IMR-90 (cell line): ENCODE data around the gene THRAP3. TPM values are rescaled to one million over a fixed set of nuclear protein-coding genes. Genes with fewer than 3 reads are reported as not detected.

Experiments used
- microRNA-seq, 2 experiments: library from miRNA; stranded (forward) in 1 of 2; unstranded in 1 of 2; fragments of 10-50 nt in 1 of 2; fragments of <30 nt in 1 of 2; gene quantifications in 1 of 2; microRNA quantifications in 1 of 2; one replicate each; pipeline versions ENCODE3 to v1.1.0; 2013 to 2020; ENCODE audit not compliant: insufficient read depth in 1 of 2, insufficient read length in 1 of 2, unreplicated experiment in 1 of 2
- polyA plus RNA-seq, 3 experiments: library from polyadenylated mRNA; depleted of rRNA; stranded (reverse); fragments of >200 nt; gene quantifications; 2 replicates each; pipeline ENCODE4 v1.2.3, GENCODE V29; 2012; ENCODE audit warnings: low replicate concordance in 1 of 3
- small RNA-seq, 5 experiments: library from RNA; depleted of rRNA; stranded (forward); fragments of <200 nt; gene quantifications; one replicate each; pipeline ENCODE3, GENCODE V24; 2012
- total RNA-seq: library from RNA; depleted of rRNA; stranded (reverse); fragments of >200 nt; gene quantifications from 2 replicates; pipeline ENCODE4 v1.2.3, GENCODE V29; 2012; rRNA removed

THRAP3 gene
- total and polyA plus RNA-seq, 2 of the 4 experiments (the other 2 are of a cell fraction): 60.6 to 66.5 TPM

Small RNA genes within 50 kb of the gene (microRNA-seq; reads per million reads assigned to microRNA genes)
- not detected for gene RN7SL131P (ENCODE audit: insufficient read depth, insufficient read length)
- not detected for gene UBE2V2P4 (ENCODE audit: insufficient read depth, insufficient read length)

Small RNA genes within 50 kb of the gene (small RNA-seq; reads per million reads assigned to genes)
- 0 reads per million in 5 experiments for gene RN7SL131P
- 0 reads per million in 5 experiments for gene UBE2V2P4

Other genes starting within 250 kb of the THRAP3 start
- 0.18 TPM in 1 of 2 replicates, not detected in the other for gene TEKT2, start 140.3 kb upstream of the THRAP3 start, total RNA-seq
- gene TEKT2, start 140.3 kb upstream of the THRAP3 start, polyA plus RNA-seq (2012; rRNA removed): 0.14 TPM in 1 of 2 replicates, not detected in the other
- 27.2 and 31.0 TPM in 2 replicates for gene ADPRS, start 135.6 kb upstream of the THRAP3 start, total RNA-seq
- gene ADPRS, start 135.6 kb upstream of the THRAP3 start, polyA plus RNA-seq (2012; rRNA removed): 37.1 and 37.2 TPM in 2 replicates
- gene COL8A2, start 99.2 kb upstream of the THRAP3 start, total RNA-seq: 0.54 and 0.56 TPM in 2 replicates
- 0.83 and 1.1 TPM in 2 replicates for gene COL8A2, start 99.2 kb upstream of the THRAP3 start, polyA plus RNA-seq (2012; rRNA removed)
- gene TRAPPC3, start 75.0 kb upstream of the THRAP3 start, total RNA-seq: 76.0 and 101 TPM in 2 replicates
- gene TRAPPC3, start 75.0 kb upstream of the THRAP3 start, polyA plus RNA-seq (2012; rRNA removed): 63.5 and 77.8 TPM in 2 replicates
- gene MAP7D1, start 68.3 kb upstream of the THRAP3 start, total RNA-seq: 30.8 and 32.3 TPM in 2 replicates
- gene MAP7D1, start 68.3 kb upstream of the THRAP3 start, polyA plus RNA-seq (2012; rRNA removed): 81.9 and 83.2 TPM in 2 replicates
- 1.8 and 1.9 TPM in 2 replicates for gene SH3D21, start 81.9 kb downstream of the THRAP3 start, total RNA-seq
- 11.0 and 11.9 TPM in 2 replicates for gene SH3D21, start 81.9 kb downstream of the THRAP3 start, polyA plus RNA-seq (2012; rRNA removed)
- 49.8 and 63.3 TPM in 2 replicates for gene EVA1B, start 99.2 kb downstream of the THRAP3 start, total RNA-seq
- gene EVA1B, start 99.2 kb downstream of the THRAP3 start, polyA plus RNA-seq (2012; rRNA removed): 64.6 and 147 TPM in 2 replicates
- gene STK40, start 161.5 kb downstream of the THRAP3 start, total RNA-seq: 13.9 and 16.0 TPM in 2 replicates
- 29.9 and 30.6 TPM in 2 replicates for gene STK40, start 161.5 kb downstream of the THRAP3 start, polyA plus RNA-seq (2012; rRNA removed)
- 10.3 and 11.7 TPM in 2 replicates for gene LSM10, start 173.5 kb downstream of the THRAP3 start, total RNA-seq
- gene LSM10, start 173.5 kb downstream of the THRAP3 start, polyA plus RNA-seq (2012; rRNA removed): 78.9 and 94.1 TPM in 2 replicates
- 9.4 and 11.8 TPM in 2 replicates for gene OSCP1, start 226.0 kb downstream of the THRAP3 start, total RNA-seq
- gene OSCP1, start 226.0 kb downstream of the THRAP3 start, polyA plus RNA-seq (2012; rRNA removed): 6.3 and 7.8 TPM in 2 replicates
- 46.1 and 64.7 TPM in 2 replicates for gene MRPS15, start 239.9 kb downstream of the THRAP3 start, total RNA-seq
- gene MRPS15, start 239.9 kb downstream of the THRAP3 start, polyA plus RNA-seq (2012; rRNA removed): 66.0 and 77.9 TPM in 2 replicates